NCI-H2227 (cell line): ENCODE data around the gene FAAP20.

Experiments used
- DNase-seq: peaks from one replicate; lab custom pipeline; 2025; ENCODE audit not compliant: unreplicated experiment; lab: John Stamatoyannopoulos, UW

The FAAP20 gene

DNA sequence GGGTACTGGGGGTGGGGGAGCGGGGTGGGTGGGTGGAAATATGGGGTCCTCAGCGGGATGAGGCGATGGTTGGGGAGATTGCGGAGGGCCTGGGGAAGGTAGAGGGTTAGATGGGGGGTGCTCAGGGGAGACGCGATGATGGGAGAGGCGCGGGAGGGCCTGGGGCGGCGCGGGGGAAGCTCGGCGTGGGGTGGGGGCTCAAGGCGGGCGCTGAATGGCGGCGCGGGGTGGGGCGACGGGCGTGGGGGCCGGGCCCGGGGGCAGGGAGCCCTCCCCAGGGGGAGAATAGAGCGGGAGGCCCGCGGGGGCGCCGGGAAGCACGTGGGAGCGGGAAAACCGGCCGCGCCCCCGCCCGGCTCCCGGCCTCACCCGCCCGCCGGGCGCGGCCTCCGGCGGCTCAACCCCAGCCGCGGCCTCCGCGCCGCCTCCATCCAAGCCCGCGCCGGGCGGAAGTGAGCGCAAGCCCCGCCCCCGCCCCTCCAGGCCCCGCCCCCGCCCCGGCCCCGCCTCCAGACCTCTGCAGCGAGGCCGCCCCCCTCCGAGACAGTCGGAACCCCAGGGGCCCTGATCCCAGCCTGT lies at the start of gene FAAP20:
Gene FAAP20 (minus strand): TSS at position 454 of the 579 bp plus-strand sequence. CDS start 23 bp downstream, at position 431.
- peak; percentile 82 for DNase-seq

DNA sequence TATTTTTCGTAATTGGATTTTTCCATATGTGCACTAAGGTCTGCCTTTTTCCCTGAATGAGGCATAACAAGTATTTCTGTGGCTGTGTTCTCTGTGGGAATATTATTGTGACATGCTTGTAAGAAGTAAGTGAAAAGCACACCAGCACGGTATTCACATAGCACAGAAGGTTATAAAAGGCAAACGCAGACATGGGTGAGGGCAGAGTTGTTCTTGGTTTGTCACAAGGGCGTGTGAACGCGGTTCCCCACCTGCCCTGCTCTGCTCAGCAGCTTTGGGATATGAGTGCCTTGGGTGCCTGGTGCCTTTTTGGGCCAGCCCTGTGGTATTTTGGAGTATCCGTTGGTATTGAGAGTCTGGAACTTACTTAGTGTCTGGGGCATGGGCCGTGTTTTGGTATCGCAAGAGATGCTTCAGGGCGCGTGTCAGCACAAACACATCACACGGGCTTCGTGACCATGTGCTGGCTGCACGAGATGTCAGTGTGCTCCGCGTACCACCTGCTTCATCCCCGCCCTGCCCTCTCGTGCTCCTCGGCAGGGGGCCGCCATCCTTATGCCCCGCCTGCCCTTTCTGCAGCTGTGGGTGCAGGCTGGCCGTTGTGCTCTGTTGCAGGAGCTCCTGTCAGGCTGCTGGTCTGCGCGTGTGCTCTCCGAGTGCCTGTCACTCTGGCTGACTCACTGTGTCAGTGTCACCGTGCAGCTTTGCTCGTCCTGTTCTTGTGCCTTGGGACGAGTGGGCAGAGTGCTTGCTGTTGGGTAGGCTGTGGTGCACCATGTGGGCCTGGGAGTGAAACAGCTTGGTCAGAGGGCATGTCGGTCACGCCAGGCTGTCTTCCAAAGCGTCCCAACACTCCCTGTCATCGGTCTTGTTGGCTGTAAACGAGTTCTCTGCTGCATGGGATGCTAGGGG lies 48.5 kb upstream of the FAAP20 start:
- DNase-seq = no peak

GRCh38 chr1:2241820-2242219 lies 47.2 kb upstream of the FAAP20 start:
- no peak for DNase-seq

GRCh38 chr1:2240270-2241156 lies 45.9 kb upstream of the FAAP20 start:
- DNase-seq = no peak

GRCh38 chr1:2239384-2239985 lies 44.9 kb upstream of the FAAP20 start:
- DNase-seq = no peak

DNA sequence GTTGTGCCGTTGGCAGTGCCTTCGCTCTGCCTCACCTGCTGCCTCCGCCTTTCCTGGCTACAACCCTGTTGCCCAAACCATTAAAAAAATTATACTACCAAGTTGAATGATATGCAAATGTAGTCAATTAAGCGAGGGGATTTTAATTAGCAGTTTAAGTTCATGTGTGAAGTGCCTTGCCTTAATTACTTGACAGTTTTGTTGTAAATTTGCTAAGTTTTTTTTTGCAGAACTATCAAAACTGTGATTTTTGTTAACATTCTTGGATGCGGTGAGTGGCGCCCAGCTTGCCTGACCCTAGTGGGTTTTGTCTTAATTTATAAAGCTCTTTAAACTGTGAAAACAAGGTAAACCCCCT lies 44.4 kb upstream of the FAAP20 start:
- DNase-seq = no peak

GRCh38 chr1:2238361-2239012 lies 43.9 kb upstream of the FAAP20 start:
- DNase-seq = no peak

GRCh38 chr1:2237773-2238172 lies 43.2 kb upstream of the FAAP20 start:
- DNase-seq = no peak

- DNase-seq = no peak
Measured at GRCh38 chr1:2236695-2237677, 42.4 kb upstream of the FAAP20 start.

DNA sequence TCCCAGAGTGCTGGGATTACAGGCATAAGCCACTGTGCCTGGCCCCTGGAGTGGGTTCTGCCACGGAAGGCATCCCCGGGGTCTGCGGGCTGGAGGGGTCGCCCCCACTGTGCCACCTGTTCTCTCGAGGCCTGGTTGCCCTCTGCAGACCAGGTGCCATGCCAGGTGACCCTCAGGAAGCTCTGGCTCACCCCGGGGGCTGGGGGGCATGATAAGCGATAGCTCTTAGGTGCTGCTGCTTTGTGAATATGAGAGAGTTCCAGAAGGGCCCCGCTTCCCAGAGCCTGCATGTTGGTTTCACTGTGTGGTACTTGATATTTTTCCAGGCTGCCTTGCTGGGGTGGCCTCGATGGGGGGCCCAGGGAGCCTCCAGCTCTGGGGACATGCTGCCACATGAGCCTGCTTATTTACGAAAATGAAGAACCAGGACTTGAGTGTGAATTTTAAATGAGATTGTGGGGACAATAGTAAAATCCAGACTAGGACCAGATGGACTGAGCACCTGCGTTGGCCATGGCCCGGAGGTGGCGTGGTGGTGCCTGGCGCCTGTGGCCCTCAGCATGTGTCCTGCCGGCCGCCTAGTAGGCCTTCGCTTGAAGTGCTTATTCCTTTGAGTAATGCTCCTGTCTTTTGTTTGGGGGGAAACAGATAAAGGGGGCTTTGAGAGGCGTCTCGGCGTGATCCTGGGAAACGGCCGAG lies 40.9 kb upstream of the FAAP20 start:
- no peak for DNase-seq

- DNase-seq = no peak
Measured at GRCh38 chr1:2234762-2235113, 40.2 kb upstream of the FAAP20 start.

DNA sequence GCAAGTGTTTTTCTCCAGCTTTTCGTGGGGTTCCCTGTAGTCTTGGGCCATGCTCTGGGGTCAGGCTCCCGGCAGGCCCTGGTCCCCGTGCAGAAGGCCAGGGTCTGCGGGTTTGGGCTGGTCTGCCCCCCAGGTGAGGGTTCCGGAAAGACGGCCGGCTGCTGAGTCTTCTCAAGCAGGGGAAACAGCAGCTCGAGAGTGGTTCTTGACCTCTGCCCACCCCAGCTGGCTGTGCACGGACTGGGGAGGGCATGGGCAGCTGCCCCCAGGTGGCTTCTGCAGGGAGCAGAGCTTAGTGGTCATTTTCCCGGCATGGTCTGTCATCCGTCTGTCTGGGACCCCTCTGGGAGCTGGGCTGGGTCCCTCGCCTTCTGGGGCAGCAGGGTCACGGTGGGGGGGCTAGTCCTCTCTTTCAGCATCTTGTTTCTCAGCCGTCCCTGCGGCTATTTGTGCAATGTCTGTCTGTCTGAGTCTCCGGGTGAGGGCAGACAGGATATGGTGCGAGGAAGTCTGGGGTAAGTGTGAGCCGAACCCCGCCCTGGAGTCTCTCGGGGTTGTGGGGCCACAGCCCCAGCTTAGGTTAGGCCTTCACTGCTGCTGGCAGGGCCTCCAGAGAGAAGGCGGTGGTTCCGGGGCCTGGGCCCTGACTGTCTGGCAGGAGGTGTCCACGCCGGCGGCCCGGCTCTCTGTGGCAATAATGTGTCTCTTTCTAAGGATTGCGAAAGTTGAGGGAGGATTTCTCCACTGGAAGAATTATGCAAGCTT lies 39.6 kb upstream of the FAAP20 start:
- no peak for DNase-seq

GRCh38 chr1:2233468-2233867 lies 38.9 kb upstream of the FAAP20 start:
- DNase-seq = no peak

DNA sequence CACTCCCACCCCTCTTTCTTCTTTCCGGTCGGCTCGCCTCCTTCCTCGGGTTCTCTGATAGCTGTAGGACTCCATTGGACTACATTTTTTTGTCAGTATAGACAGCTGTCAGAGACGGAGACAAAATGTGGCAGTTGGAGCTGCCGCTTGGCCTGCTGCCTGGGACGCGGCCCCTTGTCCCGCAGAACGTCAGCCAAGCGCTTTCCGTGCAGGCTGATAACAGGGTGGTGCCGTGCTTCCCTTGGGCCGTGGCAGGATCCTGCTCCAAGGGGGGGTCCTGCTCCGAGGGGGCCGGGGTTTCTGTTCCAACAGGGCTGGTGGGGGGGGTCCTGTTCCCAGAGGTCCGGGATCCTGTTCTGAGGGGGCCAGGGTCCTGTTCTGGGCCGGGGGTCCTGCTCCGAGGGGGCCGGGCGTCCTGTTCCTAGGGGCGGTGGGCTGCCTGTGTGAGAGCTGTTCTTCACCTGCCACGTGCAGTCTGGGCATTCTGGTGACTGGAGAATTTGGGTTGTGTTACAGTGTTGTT lies 38.4 kb upstream of the FAAP20 start:
- DNase-seq = no peak

DNA sequence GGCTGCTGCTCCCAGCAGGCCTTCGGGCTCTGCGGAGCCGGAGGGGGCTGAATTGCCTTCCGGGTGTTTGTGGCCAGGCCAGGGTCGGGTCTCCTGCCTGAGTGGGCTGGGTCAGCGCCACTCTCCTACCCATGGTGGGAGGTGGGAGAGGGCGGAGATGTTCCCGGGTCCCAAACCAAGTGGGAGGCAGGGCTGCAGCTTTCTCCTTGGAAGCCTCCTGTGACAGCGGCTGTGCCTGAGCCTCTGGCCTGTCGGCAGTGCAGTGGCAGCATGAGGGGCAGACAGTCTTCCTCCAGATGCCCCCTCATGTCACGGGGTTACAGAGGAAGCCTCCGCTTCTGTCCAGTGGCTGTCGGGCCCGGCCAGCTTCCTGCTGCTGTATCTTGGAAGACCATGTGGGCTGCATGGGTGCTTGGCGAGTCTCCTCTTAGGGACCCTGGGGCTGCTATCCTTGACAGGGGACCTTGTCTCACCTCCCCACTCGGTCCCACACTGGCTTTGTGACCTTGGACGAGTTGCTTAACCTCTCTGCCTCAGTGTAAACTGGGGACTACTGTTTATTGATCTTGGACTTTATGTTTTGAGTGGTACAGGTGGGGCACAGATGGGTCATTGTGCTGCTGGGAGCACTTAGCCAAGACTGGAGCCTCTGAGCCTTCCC lies 37.8 kb upstream of the FAAP20 start:
- DNase-seq = no peak

- peak; percentile 70 for DNase-seq
Measured at GRCh38 chr1:2231532-2232254, 37.1 kb upstream of the FAAP20 start.
